Measurements from ENCODE around the gene KLHL5. TPM values are rescaled to one million over a fixed set of nuclear protein-coding genes. Genes with fewer than 3 reads are reported as not detected.

KLHL5 gene
- total and polyA plus RNA-seq, 2 donors (not counting 1 experiment from before 2014, with no cell fraction given) = 22.6 to 90.0 TPM

GRCh38 chr4:39043861-39044363 lies 18.1 kb upstream of the KLHL5 start:
- peaks cover 60% of the 10 kb centered on the region for H3K4me1 Mint-ChIP-seq

More at GRCh38 chr4:39043861-39044363, 18.1 kb upstream of the KLHL5 start:
- Histone ChIP-seq H2AFZ (ENCODE audit: insufficient read depth, low read depth, low read length, poor library complexity, severe bottlenecking) (peak overlapping the region; percentile 64), H3K36me3 (replicated peaks in 1 of 2; ENCODE audit: control extremely low read depth in 1 of 2, control insufficient read depth in 1 of 2, extremely low read depth in 1 of 2, insufficient read depth in 2 of 2, low read length in 1 of 2) (peaks cover 0 to 4% of the 10 kb centered on the region in 2 experiments), H3K9ac (ENCODE audit: low read length) (peak overlapping the region; percentile 77), H3K27ac (ENCODE audit: low read length in 2 of 2) (peak overlapping the region; percentile 93 to 95), H3K79me2 (ENCODE audit: control insufficient read depth, insufficient read depth, low read length) (peaks cover 37% of the 10 kb centered on the region), H3K27me3 (replicated peaks in 1 of 4; ENCODE audit: control extremely low read depth in 1 of 4, control insufficient read depth in 3 of 4, insufficient read depth in 4 of 4, low read length in 3 of 4) (no peaks in the 10 kb centered on the region), H4K20me1 (ENCODE audit: control insufficient read depth, insufficient read depth, low read length, poor library complexity, severe bottlenecking) (peaks cover 20% of the 10 kb centered on the region), H3K4me2 (replicated peaks; ENCODE audit: low read depth, low read length, poor library complexity, severe bottlenecking) (peak overlapping the region; percentile 80), H3K9me3 (ENCODE audit: control extremely low read depth in 1 of 3, control insufficient read depth in 2 of 3, insufficient read depth in 1 of 3, low read length in 2 of 3) (no peaks in the 10 kb centered on the region), H3K4me3 (ENCODE audit: control extremely low read depth in 1 of 5, extremely low read depth in 1 of 5, insufficient read depth in 1 of 5, low read depth in 2 of 5, low read length in 4 of 5) (peak overlapping the region; percentile 56 to 94 (median 75)), H3K4me1 (ENCODE audit: control insufficient read depth in 2 of 2, insufficient read depth in 2 of 2, low read length in 2 of 2) (peaks cover 45 to 47% of the 10 kb centered on the region in 2 donors)
- ChIA-PET POLR2A (interaction anchor here (0.5 to 3.8 kb wide), 6 partner anchors 12 to 725 kb away, joined by 3 to 30 read pairs (median 6); partner anchors contain the start of gene TMEM156), CTCF (interaction anchor here (0.9 to 6.6 kb wide), 11 partner anchors 10 to 284 kb away, joined by 3 to 55 read pairs (median 6); partner anchors contain the start of genes TLR10 and TMEM156)
- DNase-seq (peak; percentile 78), ATAC-seq (ENCODE audit: low read depth) (peak; percentile 14)
- H3K27ac Mint-ChIP-seq = peak overlapping the region; percentile 90
- no peak for TF ChIP-seq EZH2 (IDR thresholded peaks at IDR 0.05; ENCODE audit: borderline replicate concordance, insufficient read depth, low read depth, low read length, poor library complexity, severe bottlenecking)
- TF ChIP-seq, protein P1, sequence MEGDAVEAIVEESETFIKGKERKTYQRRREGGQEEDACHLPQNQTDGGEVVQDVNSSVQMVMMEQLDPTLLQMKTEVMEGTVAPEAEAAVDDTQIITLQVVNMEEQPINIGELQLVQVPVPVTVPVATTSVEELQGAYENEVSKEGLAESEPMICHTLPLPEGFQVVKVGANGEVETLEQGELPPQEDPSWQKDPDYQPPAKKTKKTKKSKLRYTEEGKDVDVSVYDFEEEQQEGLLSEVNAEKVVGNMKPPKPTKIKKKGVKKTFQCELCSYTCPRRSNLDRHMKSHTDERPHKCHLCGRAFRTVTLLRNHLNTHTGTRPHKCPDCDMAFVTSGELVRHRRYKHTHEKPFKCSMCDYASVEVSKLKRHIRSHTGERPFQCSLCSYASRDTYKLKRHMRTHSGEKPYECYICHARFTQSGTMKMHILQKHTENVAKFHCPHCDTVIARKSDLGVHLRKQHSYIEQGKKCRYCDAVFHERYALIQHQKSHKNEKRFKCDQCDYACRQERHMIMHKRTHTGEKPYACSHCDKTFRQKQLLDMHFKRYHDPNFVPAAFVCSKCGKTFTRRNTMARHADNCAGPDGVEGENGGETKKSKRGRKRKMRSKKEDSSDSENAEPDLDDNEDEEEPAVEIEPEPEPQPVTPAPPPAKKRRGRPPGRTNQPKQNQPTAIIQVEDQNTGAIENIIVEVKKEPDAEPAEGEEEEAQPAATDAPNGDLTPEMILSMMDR (IDR thresholded peaks at IDR 0.05) = no peak
- peak overlapping the region; percentile 80 for H3K4me3 Mint-ChIP-seq
- no CpG with 5 or more reads among the region's 8 CpGs for WGBS (ENCODE audit: insufficient coverage)
- intact Hi-C loops (cut with micrococcal nuclease) = loop anchor here (1.0 to 10.0 kb wide), 9 partner anchors 12 to 1261 kb away; partner anchors contain the start of genes LIAS, PDS5A, RPL9 and TMEM156
- H3K27me3 Mint-ChIP-seq = no peaks in the 10 kb centered on the region
- no peaks in the 10 kb centered on the region for H3K9me3 Mint-ChIP-seq (ENCODE audit: insufficient read depth)
